Upper lobe of right lung (tissue), 1 donor: ENCODE measurements around the gene NAP1L4. TPM values are rescaled to one million over a fixed set of nuclear protein-coding genes. Genes with fewer than 3 reads are reported as not detected.

Experiments
- ATAC-seq: fragments of 200-7000 bp; cut with Tn5 transposase; one replicate; pipeline ENCODE4 v1.9.1; 2020; ENCODE audit warnings: mild to moderate bottlenecking, moderate library complexity
- DNase-seq: peaks from one replicate; pipeline ENCODE4 v3.0.0-alpha.2; 2020
- H3K27ac ChIP-seq: fragments of 200-600 bp; one replicate; pipeline ENCODE4 v1.8.0; 2022
- H3K27me3 ChIP-seq: fragments of 200-600 bp; one replicate; pipeline ENCODE4 v1.8.0; 2022; ENCODE audit warnings: mild to moderate bottlenecking
- H3K36me3 ChIP-seq: fragments of 200-600 bp; one replicate; pipeline ENCODE4 v1.8.0; 2022
- H3K4me1 ChIP-seq: fragments of 200-600 bp; one replicate; pipeline ENCODE4 v1.8.0; 2022
- H3K4me3 ChIP-seq: fragments of 200-600 bp; one replicate; pipeline ENCODE4 v1.8.0; 2022; ENCODE audit warnings: mild to moderate bottlenecking
- H3K9me3 ChIP-seq: fragments of 200-600 bp; one replicate; pipeline ENCODE4 v1.8.0; 2022
- intact Hi-C: fragments of 100-400 bp; cut with DNase I; formaldehyde crosslinking; loops from one replicate; pipeline ENCODE4 v1.11.0; 2022
- total RNA-seq: library from RNA; stranded (reverse); fragmentation: NEBNext Ultra II Directional; extraction: Animal tissue kit (Norgen Biotek cat#: 25700); gene quantifications from one replicate; pipeline ENCODE4 v1.2.1, GENCODE V29; 2021
- TF ChIP-seq, protein P1 (sequence below): fragments of 200-600 bp; IDR thresholded peaks from one replicate; pipeline ENCODE4 v1.8.0; 2022; ENCODE audit warnings: antibody characterized with exemption
- donor health status: DM: no; HTN: yes; CAD: no; lungs with severe emphysema.

Gene NAP1L4
- total RNA-seq, 1 donor from 2014 or later: 92.7 TPM

GRCh38 chr11:2919837-2920236 is 72.3 kb downstream of the NAP1L4 start:
- no peak for DNase-seq
- intact Hi-C loops: no loop called here
- TF ChIP-seq, protein P1, sequence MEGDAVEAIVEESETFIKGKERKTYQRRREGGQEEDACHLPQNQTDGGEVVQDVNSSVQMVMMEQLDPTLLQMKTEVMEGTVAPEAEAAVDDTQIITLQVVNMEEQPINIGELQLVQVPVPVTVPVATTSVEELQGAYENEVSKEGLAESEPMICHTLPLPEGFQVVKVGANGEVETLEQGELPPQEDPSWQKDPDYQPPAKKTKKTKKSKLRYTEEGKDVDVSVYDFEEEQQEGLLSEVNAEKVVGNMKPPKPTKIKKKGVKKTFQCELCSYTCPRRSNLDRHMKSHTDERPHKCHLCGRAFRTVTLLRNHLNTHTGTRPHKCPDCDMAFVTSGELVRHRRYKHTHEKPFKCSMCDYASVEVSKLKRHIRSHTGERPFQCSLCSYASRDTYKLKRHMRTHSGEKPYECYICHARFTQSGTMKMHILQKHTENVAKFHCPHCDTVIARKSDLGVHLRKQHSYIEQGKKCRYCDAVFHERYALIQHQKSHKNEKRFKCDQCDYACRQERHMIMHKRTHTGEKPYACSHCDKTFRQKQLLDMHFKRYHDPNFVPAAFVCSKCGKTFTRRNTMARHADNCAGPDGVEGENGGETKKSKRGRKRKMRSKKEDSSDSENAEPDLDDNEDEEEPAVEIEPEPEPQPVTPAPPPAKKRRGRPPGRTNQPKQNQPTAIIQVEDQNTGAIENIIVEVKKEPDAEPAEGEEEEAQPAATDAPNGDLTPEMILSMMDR: no peak

DNA sequence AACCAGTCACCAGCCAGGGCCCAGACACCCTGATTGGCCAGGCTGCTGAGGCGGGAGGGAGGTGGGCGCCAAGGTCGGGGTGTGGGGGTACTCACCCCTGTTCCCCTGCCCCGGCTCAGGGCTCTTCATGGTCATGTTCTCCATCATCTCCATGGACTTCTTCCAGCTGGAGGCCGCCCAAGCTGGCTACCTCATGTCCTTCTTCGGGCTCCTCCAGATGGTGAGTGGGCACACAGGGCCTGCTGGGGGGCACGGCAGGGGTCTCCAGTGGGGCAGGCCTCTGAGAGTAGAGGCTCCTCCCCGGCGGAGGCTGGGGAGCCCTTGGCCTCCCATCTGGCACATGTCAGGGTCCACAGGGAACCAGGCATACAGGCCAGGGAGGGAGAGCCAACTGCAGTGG is 72.9 kb downstream of the NAP1L4 start:
- no peak for ATAC-seq
- intact Hi-C loops: no loop called here
- H3K36me3 ChIP-seq: no peaks in the 10 kb centered on the region

More at GRCh38 chr11:2919837-2920236, 72.3 kb downstream of the NAP1L4 start:
- no peaks in the 10 kb centered on the region for H3K36me3 ChIP-seq
- ATAC-seq: no peak
- no peak overlapping the region for H3K4me3 ChIP-seq
- no peaks in the 10 kb centered on the region for H3K27me3 ChIP-seq
- no peaks in the 10 kb centered on the region for H3K9me3 ChIP-seq
- H3K27ac ChIP-seq: no peak overlapping the region
- peaks cover under 1% of the 10 kb centered on the region for H3K4me1 ChIP-seq

DNA sequence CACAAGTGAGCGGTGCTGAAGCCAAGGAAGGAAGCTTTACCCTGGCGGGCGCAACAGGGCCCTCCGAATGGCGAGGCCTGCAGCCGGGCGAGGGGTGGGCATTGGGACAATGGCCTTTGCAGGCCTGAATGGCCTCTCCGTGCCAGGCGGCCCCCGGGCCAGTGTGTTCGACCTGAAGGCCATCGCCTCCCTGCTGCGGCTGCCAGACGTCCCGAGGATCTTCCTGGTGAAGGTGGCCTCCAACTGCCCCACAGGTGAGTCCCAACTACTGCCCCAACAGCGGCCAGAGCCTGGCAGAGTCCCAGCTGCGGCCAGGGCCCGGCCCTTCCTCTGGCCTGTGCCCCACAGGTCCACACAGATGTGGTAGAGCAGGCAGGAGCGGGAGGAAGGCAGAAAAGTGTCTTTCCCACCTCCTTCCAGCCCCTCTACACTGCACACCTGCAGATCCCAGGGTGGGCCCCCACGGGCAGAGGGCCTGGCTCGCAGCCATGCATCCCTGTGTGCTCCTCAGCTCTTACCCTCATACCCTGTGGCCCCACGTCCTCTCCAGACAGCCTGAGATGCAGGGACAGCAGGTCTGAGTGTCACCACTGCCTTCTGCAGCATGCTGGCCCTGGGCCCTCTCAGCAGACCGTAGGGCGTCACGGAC is 74.2 kb downstream of the NAP1L4 start:
- Histone ChIP-seq H3K27ac (no peak overlapping the region), H3K9me3 (no peaks in the 10 kb centered on the region), H3K4me1 (peaks cover 4% of the 10 kb centered on the region), H3K27me3 (no peaks in the 10 kb centered on the region), H3K36me3 (no peaks in the 10 kb centered on the region), H3K4me3 (no peak overlapping the region)
- ATAC-seq (no peak), DNase-seq (no peak)
- intact Hi-C loops: no loop called here
- TF ChIP-seq, protein P1: no peak

More for the DNA sequence above, 72.9 kb downstream of the NAP1L4 start:
- TF ChIP-seq, protein P1: no peak
- no peak overlapping the region for H3K4me3 ChIP-seq
- H3K4me1 ChIP-seq: peaks cover 4% of the 10 kb centered on the region
- DNase-seq: no peak
- H3K27me3 ChIP-seq: no peaks in the 10 kb centered on the region
- H3K9me3 ChIP-seq: no peaks in the 10 kb centered on the region
- no peak overlapping the region for H3K27ac ChIP-seq

- Histone ChIP-seq H3K36me3 (no peaks in the 10 kb centered on the region), H3K27ac (no peak overlapping the region), H3K4me3 (no peak overlapping the region), H3K27me3 (no peaks in the 10 kb centered on the region), H3K9me3 (no peaks in the 10 kb centered on the region), H3K4me1 (peaks cover 4% of the 10 kb centered on the region)
- DNase-seq: no peak
- no peak for ATAC-seq
- intact Hi-C loops: no loop called here
- TF ChIP-seq, protein P1: no peak
These were observed 75.1 kb downstream of the NAP1L4 start for GRCh38 chr11:2916892-2917645.

DNA sequence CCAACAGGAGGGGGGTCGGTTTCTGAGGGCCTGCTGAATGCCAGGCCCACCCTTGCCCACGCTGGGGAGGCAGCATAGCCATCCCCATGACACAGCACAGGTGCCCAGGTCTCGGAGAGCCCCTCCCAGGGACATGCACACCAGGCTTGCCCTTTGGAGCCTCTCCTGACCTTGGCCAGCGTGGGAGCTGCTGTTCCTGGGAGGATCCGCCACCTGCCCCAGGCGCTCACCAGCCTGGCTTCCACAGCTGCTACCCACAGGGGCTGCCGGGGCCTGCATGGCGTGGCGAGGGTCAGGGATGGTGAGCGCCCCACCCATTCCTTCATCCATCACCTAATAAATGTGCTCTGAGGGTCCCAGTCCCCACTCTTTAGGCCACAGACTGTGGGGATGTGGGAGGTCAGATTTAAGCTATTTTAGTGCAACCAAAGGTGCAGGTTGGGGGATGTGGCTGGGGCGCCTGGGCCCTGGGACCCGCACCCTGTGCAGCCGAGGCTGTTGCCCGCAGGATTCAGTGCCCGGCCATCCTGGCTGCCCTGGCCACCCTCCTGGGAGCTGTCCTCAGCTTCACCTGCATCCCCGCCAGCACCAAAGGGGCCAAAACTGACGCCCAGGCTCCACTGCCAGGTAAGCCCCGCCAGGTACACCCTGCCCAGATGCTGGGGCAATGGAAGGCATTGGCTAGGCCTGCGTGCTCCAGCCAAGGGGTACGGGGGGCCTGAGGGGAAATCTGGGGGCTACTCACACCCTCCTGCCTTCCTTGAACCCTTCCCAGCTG is 75.8 kb downstream of the NAP1L4 start:
- Histone ChIP-seq H3K4me1 (peaks cover 4% of the 10 kb centered on the region), H3K27ac (no peak overlapping the region), H3K4me3 (no peak overlapping the region), H3K9me3 (no peaks in the 10 kb centered on the region), H3K36me3 (no peaks in the 10 kb centered on the region), H3K27me3 (no peaks in the 10 kb centered on the region)
- DNase-seq (no peak), ATAC-seq (no peak)
- intact Hi-C loops: no loop called here
- TF ChIP-seq, protein P1: no peak
